ENCODE measurements around the gene PLXNA4. TPM values are rescaled to one million over a fixed set of nuclear protein-coding genes. Genes with fewer than 3 reads are reported as not detected.

The PLXNA4 gene
- total and polyA plus RNA-seq, 2 experiments from 2014 or later: 0.08 to 0.80 TPM

DNA sequence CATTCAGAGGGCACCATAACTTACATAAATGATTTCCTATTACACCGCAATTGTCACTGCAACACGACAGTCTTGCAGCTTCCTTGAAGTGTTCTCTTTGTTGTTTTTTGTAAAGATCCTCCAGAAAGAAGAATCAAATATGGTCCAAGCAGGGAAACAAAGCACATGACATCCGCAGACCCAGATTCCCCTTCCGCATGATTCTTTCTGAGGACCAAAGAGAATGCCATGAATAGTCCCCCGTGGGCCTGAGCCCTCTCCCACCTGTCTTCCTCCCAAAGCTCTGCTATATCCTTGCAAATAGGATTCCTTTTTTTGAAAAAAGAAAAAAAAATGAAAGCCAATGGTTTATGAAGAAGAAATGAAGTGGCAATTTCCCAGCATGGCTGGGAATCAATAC, 10.8 kb downstream of the PLXNA4 start (continued):
- no peak for TF ChIP-seq CTCF (conservative IDR thresholded peaks at IDR 0.05; ENCODE audit: low read depth in 2 of 2)
- no peak for TF ChIP-seq ZNF331 (CRISPR knock-in tag; IDR thresholded peaks at IDR 0.05; ENCODE audit: low read depth)
- TF ChIP-seq STAT1 (IDR thresholded peaks at IDR 0.05; ENCODE audit: unreplicated experiment): no peak
- TF ChIP-seq POLR2AphosphoS5 (IDR thresholded peaks at IDR 0.05; ENCODE audit: low read depth): no peak
- TF ChIP-seq EZH2phosphoT487 (IDR thresholded peaks at IDR 0.05; ENCODE audit: unreplicated experiment): no peak
- TF ChIP-seq CREB1 (CRISPR knock-in tag; IDR thresholded peaks at IDR 0.05; ENCODE audit: low read depth): no peak
- TF ChIP-seq EZH2 (IDR thresholded peaks at IDR 0.05; ENCODE audit: low read depth, unreplicated experiment): no peak
- no peak for TF ChIP-seq JUNB (IDR thresholded peaks at IDR 0.05; ENCODE audit: unreplicated experiment)
- TF ChIP-seq ETS1 (IDR thresholded peaks at IDR 0.05): no peak
- TF ChIP-seq ZNF114 (CRISPR knock-in tag; IDR thresholded peaks at IDR 0.05): no peak
- TF ChIP-seq, protein P1, sequence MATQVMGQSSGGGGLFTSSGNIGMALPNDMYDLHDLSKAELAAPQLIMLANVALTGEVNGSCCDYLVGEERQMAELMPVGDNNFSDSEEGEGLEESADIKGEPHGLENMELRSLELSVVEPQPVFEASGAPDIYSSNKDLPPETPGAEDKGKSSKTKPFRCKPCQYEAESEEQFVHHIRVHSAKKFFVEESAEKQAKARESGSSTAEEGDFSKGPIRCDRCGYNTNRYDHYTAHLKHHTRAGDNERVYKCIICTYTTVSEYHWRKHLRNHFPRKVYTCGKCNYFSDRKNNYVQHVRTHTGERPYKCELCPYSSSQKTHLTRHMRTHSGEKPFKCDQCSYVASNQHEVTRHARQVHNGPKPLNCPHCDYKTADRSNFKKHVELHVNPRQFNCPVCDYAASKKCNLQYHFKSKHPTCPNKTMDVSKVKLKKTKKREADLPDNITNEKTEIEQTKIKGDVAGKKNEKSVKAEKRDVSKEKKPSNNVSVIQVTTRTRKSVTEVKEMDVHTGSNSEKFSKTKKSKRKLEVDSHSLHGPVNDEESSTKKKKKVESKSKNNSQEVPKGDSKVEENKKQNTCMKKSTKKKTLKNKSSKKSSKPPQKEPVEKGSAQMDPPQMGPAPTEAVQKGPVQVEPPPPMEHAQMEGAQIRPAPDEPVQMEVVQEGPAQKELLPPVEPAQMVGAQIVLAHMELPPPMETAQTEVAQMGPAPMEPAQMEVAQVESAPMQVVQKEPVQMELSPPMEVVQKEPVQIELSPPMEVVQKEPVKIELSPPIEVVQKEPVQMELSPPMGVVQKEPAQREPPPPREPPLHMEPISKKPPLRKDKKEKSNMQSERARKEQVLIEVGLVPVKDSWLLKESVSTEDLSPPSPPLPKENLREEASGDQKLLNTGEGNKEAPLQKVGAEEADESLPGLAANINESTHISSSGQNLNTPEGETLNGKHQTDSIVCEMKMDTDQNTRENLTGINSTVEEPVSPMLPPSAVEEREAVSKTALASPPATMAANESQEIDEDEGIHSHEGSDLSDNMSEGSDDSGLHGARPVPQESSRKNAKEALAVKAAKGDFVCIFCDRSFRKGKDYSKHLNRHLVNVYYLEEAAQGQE (IDR thresholded peaks at IDR 0.05; ENCODE audit: unreplicated experiment): no peak

- no peaks in the 10 kb centered on the region for H3K79me2 ChIP-seq (replicated peaks; ENCODE audit: insufficient read depth)
- peaks cover 21% of the 10 kb centered on the region for H3K27me3 Mint-ChIP-seq (ENCODE audit: insufficient read depth, low read depth, poor library complexity)
- ATAC-seq (peak; percentile 91), DNase-seq (ENCODE audit: low spot score) (peak; percentile 14)
- H3K27me3 ChIP-seq (ENCODE audit: insufficient read depth): peaks cover 16% of the 10 kb centered on the region
- H3K4me3 Mint-ChIP-seq: no peak overlapping the region
- no peaks in the 10 kb centered on the region for H3K36me3 ChIP-seq (ENCODE audit: insufficient read depth)
- no peaks in the 10 kb centered on the region for H3F3A ChIP-seq (replicated peaks; ENCODE audit: low read depth)
- H3K4me2 ChIP-seq: 0 out of 2 replicates have a peak overlapping the region, but pooled peaks have one; percentile 43
- no peak overlapping the region for H3K27ac Mint-ChIP-seq
- H3K9me3 Mint-ChIP-seq: peaks cover 4% of the 10 kb centered on the region; the same call in 2 of the 3 replicates
- H3K4me1 Mint-ChIP-seq: peaks cover 13% of the 10 kb centered on the region
- no peak overlapping the region for H3K27ac ChIP-seq (ENCODE audit: low read depth)
- H3K4me3 ChIP-seq: no peak overlapping the region
- peaks cover 4% of the 10 kb centered on the region; the same call in 2 of the 3 replicates for H3K36me3 Mint-ChIP-seq (ENCODE audit: low read depth)
- peaks cover 11% of the 10 kb centered on the region for H3K4me1 ChIP-seq (ENCODE audit: insufficient read depth)
- H2AFZ ChIP-seq: 0 out of 2 replicates have a peak overlapping the region, but pooled peaks have one; percentile 5
- H3K9me2 ChIP-seq (ENCODE audit: insufficient read depth): no peaks in the 10 kb centered on the region
- no peaks in the 10 kb centered on the region for H4K20me1 ChIP-seq (replicated peaks; ENCODE audit: insufficient read depth)
- TF ChIP-seq ZNF331 (CRISPR knock-in tag; IDR thresholded peaks at IDR 0.05; ENCODE audit: low read depth) (no peak), EZH2phosphoT487 (IDR thresholded peaks at IDR 0.05; ENCODE audit: unreplicated experiment) (no peak), ZNF114 (CRISPR knock-in tag; IDR thresholded peaks at IDR 0.05) (no peak), NANOG (IDR thresholded peaks at IDR 0.05; ENCODE audit: borderline replicate concordance) (no peak), STAT1 (IDR thresholded peaks at IDR 0.05; ENCODE audit: unreplicated experiment) (no peak), CREB1 (CRISPR knock-in tag; IDR thresholded peaks at IDR 0.05; ENCODE audit: low read depth) (no peak), JUNB (IDR thresholded peaks at IDR 0.05; ENCODE audit: unreplicated experiment) (no peak), CTCF (conservative IDR thresholded peaks at IDR 0.05; ENCODE audit: low read depth in 2 of 2) (no peak)
- TF ChIP-seq, protein P1 (IDR thresholded peaks at IDR 0.05; ENCODE audit: unreplicated experiment): no peak
Observed at GRCh38 chr7:132564849-132565248, 11.4 kb downstream of the PLXNA4 start.

Measured in GM23338 (cell line).